A673 (cell line): ENCODE data around the gene BFAR. TPM values are rescaled to one million over a fixed set of nuclear protein-coding genes. Genes with fewer than 3 reads are reported as not detected.

Source experiments
- BruUV-seq: library from RNA; stranded (reverse); fragments of 400-500 nt; replicated peaks from 2 replicates; lab custom pipeline; 2021; lab: Mats Ljungman, UMichigan
- CTCF ChIA-PET: fragments of 300-600 bp; sonication (Branson Sonifier 250); formaldehyde crosslinking; loops from one replicate; lab custom pipeline; 2022; ENCODE audit warnings: antibody characterized with exemption; lab: Charles Lee
- POLR2A ChIA-PET: fragments of 300-600 bp; sonication (Branson Sonifier 250); formaldehyde crosslinking; loops from one replicate; lab custom pipeline; 2022; ENCODE audit warnings: antibody characterized with exemption; ENCODE audit not compliant: low non-redundant PET; lab: Charles Lee
- DNase-seq: peaks from one replicate; pipeline ENCODE4 v3.0.0-alpha.2; 2015; ENCODE audit warnings: low spot score
- H3K27ac ChIP-seq: fragments of 200-600 bp; sonication (generic); 2 replicates; pipeline ENCODE4 v1.5.1; 2016; ENCODE audit warnings: mixed run types, low read depth, mild to moderate bottlenecking, mixed read lengths, antibody characterized with exemption, low read length; ENCODE audit not compliant: poor library complexity, severe bottlenecking
- H3K27me3 ChIP-seq: fragments of 200-600 bp; sonication (generic); replicated peaks from 2 replicates; pipeline ENCODE4 v1.6.1; 2017; ENCODE audit warnings: mixed run types, low read depth, mild to moderate bottlenecking, mixed read lengths, antibody characterized with exemption, low read length; ENCODE audit not compliant: insufficient read depth, poor library complexity
- H3K36me3 ChIP-seq: fragments of 200-600 bp; sonication (generic); 2 replicates; pipeline ENCODE4 v1.6.1; 2016; ENCODE audit warnings: mixed run types, mild to moderate bottlenecking, mixed read lengths, antibody characterized with exemption, low read length; ENCODE audit not compliant: insufficient read depth, poor library complexity, severe bottlenecking
- H3K4me1 ChIP-seq: fragments of 200-600 bp; sonication (generic); 2 replicates; pipeline ENCODE4 v1.6.1; 2017; ENCODE audit warnings: mixed run types, mild to moderate bottlenecking, mixed read lengths, antibody characterized with exemption, low read length; ENCODE audit not compliant: insufficient read depth, poor library complexity, severe bottlenecking
- H3K4me3 ChIP-seq: fragments of 200-600 bp; sonication (generic); 2 replicates; pipeline ENCODE4 v1.5.1; 2016; ENCODE audit warnings: low read depth, mixed run types, mild to moderate bottlenecking, mixed read lengths, low read length; ENCODE audit not compliant: poor library complexity, severe bottlenecking
- H3K9me3 ChIP-seq: fragments of 200-600 bp; sonication (generic); 2 replicates; pipeline ENCODE4 v1.6.1; 2016; ENCODE audit warnings: mixed run types, low read depth, mild to moderate bottlenecking, mixed read lengths, antibody characterized with exemption, low read length; ENCODE audit not compliant: poor library complexity, severe bottlenecking
- EZH2 ChIP-seq: fragments of 200-600 bp; sonication (generic); IDR thresholded peaks from 2 replicates; pipeline ENCODE4 v1.6.1; 2017; ENCODE audit warnings: borderline replicate concordance, low read depth, mild to moderate bottlenecking, mixed read lengths, antibody characterized with exemption, low read length; ENCODE audit not compliant: poor library complexity, severe bottlenecking
- intact Hi-C: fragments of 100-400 bp; cut with micrococcal nuclease; formaldehyde crosslinking; loops from one replicate; pipeline ENCODE4 v1.10.0; 2022; ENCODE audit not compliant: unreplicated experiment
- total RNA-seq: library from RNA; stranded (reverse); gene quantifications from 2 replicates; pipeline ENCODE4 v1.2.3, GENCODE V29; 2021
- TF ChIP-seq, protein P1 (sequence below): fragments of 300-800, 200-600 bp; sonication (generic); conservative IDR thresholded peaks from 2 replicates; pipeline ENCODE4 v1.5.1; 2017; ENCODE audit warnings: low read depth, mild to moderate bottlenecking, antibody characterized with exemption, low read length, moderate library complexity, mixed read lengths

Gene BFAR
- total RNA-seq, 1 experiment from 2014 or later: 58.5 TPM

- H3K9me3 ChIP-seq: no peaks in the 10 kb centered on the region
- H3K27me3 ChIP-seq: no peaks in the 10 kb centered on the region
- peaks cover 33% of the 10 kb centered on the region for H3K36me3 ChIP-seq
- ChIA-PET CTCF (no interaction called here), POLR2A (no interaction called here)
- no peak overlapping the region for H3K4me3 ChIP-seq
- H3K27ac ChIP-seq: no peak overlapping the region
- intact Hi-C loops: no loop called here
- no TSS peak for BruUV-seq
- TF ChIP-seq EZH2: no peak
- no peaks in the 10 kb centered on the region for H3K4me1 ChIP-seq
- no peak for DNase-seq
Measured at GRCh38 chr16:14618566-14618965, 14.2 kb upstream of the BFAR start.

DNA sequence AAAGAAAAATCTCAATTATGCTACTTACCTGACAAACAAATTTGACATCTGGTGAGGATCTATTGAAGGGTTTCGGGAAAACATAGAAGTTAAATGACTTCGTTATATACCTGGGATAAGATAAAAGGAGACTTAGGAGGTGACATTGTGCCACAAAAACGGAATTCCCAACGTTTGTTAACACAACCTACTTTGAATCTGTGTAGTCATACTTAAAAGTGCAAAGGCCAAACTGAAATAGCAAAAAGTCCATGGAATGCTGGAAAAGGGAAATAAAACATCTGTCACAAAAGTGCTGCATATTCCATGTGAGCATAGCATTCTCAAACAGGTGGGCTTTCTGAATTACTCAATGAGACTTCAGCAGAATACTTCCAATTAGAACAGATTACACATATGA lies 5.7 kb upstream of the BFAR start:
- Histone ChIP-seq H3K9me3 (no peaks in the 10 kb centered on the region), H3K36me3 (peaks cover 45% of the 10 kb centered on the region), H3K27ac (no peak overlapping the region), H3K4me3 (no peak overlapping the region), H3K4me1 (peaks cover 16% of the 10 kb centered on the region), H3K27me3 (no peaks in the 10 kb centered on the region)
- no peak for DNase-seq
- ChIA-PET CTCF (no interaction called here), POLR2A (no interaction called here)
- TF ChIP-seq EZH2: no peak
- TF ChIP-seq, protein P1, sequence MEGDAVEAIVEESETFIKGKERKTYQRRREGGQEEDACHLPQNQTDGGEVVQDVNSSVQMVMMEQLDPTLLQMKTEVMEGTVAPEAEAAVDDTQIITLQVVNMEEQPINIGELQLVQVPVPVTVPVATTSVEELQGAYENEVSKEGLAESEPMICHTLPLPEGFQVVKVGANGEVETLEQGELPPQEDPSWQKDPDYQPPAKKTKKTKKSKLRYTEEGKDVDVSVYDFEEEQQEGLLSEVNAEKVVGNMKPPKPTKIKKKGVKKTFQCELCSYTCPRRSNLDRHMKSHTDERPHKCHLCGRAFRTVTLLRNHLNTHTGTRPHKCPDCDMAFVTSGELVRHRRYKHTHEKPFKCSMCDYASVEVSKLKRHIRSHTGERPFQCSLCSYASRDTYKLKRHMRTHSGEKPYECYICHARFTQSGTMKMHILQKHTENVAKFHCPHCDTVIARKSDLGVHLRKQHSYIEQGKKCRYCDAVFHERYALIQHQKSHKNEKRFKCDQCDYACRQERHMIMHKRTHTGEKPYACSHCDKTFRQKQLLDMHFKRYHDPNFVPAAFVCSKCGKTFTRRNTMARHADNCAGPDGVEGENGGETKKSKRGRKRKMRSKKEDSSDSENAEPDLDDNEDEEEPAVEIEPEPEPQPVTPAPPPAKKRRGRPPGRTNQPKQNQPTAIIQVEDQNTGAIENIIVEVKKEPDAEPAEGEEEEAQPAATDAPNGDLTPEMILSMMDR: no peak
- no TSS peak for BruUV-seq
- intact Hi-C loops: no loop called here

GRCh38 chr16:14628806-14629611 lies 3.7 kb upstream of the BFAR start:
- Histone ChIP-seq H3K9me3 (no peaks in the 10 kb centered on the region), H3K27ac (peak overlapping the region; percentile 91), H3K4me3 (peak overlapping the region; percentile 84), H3K4me1 (peaks cover 20% of the 10 kb centered on the region), H3K36me3 (peaks cover 37% of the 10 kb centered on the region), H3K27me3 (no peaks in the 10 kb centered on the region)
- ChIA-PET CTCF (no interaction called here), POLR2A (no interaction called here)
- no peak for DNase-seq
- TF ChIP-seq, protein P1: no peak
- no peak for TF ChIP-seq EZH2
- intact Hi-C loops: no loop called here
- BruUV-seq: TSS peak; percentile 28

DNA sequence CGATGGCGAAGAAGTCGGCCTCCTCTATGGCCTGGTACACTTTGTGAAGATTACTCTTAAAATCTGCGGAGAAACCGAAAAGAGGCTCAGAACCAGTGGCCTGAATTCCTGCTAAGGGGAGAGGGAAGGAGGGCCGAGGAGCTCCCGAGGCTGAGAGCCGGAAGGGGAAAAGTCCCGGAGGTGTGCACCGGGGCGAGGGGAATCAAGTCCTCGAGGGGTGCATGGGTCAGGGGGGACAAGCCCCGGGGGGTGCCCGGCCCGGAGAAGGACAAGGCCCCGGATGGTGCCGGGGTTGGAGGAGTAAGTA lies 3.2 kb upstream of the BFAR start:
- ChIA-PET CTCF (no interaction called here), POLR2A (no interaction called here)
- no peak for DNase-seq
- Histone ChIP-seq H3K4me1 (peaks cover 25% of the 10 kb centered on the region), H3K4me3 (peak overlapping the region; percentile 84), H3K27me3 (no peaks in the 10 kb centered on the region), H3K27ac (peak overlapping the region; percentile 91), H3K9me3 (no peaks in the 10 kb centered on the region), H3K36me3 (peaks cover 32% of the 10 kb centered on the region)
- no TSS peak for BruUV-seq
- intact Hi-C loops: no loop called here
- TF ChIP-seq, protein P1: no peak
- no peak for TF ChIP-seq EZH2
